HG02885 (cell line): ENCODE measurements around the gene FBN2.

Experiments
- ATAC-seq: cut with Tn5 transposase; IDR thresholded peaks from one replicate; pipeline ENCODE4 v1.9.1; 2021; ENCODE audit warnings: mild to moderate bottlenecking; ENCODE audit not compliant: unreplicated experiment, poor library complexity

FBN2 gene

GRCh38 chr5:128225245-128226030, 312.6 kb downstream of the FBN2 start:
- ATAC-seq: no peak

- ATAC-seq: no peak
Observed at GRCh38 chr5:128224336-128224735, 313.7 kb downstream of the FBN2 start.

- no peak for ATAC-seq
Observed at GRCh38 chr5:128220841-128221240, 317.2 kb downstream of the FBN2 start.

- ATAC-seq: no peak
Observed at GRCh38 chr5:128216860-128217531, 321.0 kb downstream of the FBN2 start.

GRCh38 chr5:128216285-128216684, 321.8 kb downstream of the FBN2 start:
- ATAC-seq: no peak

- no peak for ATAC-seq
Observed at GRCh38 chr5:128213833-128214232, 324.2 kb downstream of the FBN2 start.

DNA sequence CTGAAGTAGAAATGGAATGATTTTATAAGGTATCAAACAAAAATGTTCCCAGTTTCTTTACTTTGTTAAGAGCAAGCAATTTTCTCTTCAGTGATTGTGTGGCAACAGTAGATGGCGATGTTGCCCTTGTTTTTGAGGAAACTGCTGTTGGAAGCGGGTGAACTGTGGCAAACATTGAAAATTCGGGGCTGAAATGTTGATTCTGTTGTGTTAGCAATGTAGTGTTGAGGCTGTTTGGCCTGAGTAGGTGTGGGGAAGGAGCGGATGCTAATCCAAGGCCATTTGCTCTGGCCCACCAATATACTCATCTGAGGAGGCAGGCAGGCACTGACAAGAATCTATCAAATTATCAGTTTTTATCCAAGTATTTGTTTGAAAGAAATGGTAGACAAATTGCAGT, 324.7 kb downstream of the FBN2 start:
- peak; percentile 66 for ATAC-seq

- ATAC-seq: no peak
Observed at GRCh38 chr5:128212191-128212806, 325.7 kb downstream of the FBN2 start.

- ATAC-seq: no peak
Observed at GRCh38 chr5:128208436-128208835, 329.6 kb downstream of the FBN2 start.
